Stimulated activated CD4-positive, alpha-beta T cell treated with anti-CD3 and anti-CD28 coated beads, TNF-alpha, amount 100 ng/mL, for 48 hours (primary cell): ENCODE results near the gene HUS1.
"Not testable (repeated sequence)": the region's sequence is repeated elsewhere in the genome, so short reads cannot be mapped to it uniquely, and the experiment has no call there.

Experiments used
- DNase-seq, 3 donors: peaks; one replicate each; pipeline ENCODE4 v3.0.0-alpha.2; 2020; ENCODE audit warnings: low read depth in 3 of 3

HUS1 gene

DNA sequence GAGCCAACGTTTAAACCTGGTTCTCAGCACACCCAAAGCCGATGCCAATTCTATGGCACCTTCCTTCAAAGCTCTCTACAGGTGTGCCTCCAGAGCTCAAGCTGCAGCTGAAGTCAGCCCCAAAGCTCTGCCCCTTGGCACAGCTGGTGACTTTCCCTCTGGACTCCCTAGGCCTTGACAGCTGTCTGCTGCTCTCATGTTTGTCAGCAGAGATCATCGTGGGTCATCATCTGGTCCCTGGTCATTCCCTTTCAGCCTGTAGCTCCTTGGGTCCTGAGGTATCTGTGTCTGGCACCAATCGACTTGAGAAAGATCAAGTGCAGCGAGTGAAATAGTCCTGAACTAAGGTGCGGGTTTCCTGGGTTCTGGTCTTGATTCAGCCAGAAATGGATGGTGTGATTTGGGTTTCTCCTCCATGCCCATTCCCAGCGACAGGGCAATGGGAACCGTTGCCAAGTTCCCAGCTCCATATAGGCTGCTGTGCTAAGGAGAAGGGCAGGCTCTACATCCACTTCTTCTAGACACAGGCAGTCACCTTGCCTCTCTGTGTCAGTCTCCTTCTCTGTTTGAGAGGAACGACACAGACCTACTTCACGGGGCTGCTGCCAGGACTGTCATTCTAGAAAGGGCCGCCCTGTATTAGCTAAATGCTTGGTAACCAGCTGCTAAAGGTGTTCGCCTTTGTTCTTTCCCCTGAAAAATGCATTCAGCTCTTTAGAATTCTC lies 34.7 kb downstream of the HUS1 start:
- no peak for DNase-seq

DNA sequence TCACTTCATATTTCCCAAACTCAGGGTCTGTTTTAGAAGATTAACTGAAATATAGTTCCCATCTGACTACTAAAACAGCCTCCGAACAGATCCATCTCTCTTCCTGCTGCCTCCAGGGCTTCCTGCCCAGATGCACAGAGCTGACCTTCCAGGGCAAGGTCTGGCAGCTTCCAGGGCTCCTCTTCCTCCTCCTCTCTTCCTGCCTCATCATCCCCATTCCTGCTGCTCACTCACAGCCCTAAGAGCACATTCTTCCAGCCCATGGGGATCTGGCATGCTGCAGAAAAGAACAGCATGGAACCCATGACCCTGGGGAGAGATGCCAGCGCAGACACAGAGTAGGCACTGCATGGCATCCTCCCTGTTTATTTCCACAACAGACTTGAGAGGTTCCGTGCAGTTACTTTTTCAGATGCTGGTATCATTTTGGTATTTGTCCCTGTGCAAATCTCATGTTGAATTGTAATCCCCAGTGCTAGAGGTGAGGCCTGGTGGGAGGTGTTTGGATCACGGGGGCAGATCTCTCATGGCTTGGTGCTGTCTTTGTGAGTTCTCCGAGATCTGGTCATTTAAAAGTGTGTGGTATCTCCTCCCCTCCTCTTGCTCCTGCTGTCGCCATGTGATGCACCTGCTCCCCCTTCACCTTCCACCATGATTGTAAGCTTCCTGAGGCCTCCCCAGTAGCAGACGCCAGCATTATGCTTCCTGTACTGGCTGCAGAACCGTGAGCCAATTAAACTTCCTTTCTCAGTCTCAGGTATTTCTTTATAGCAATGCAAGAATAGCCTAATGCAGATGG lies 35.5 kb downstream of the HUS1 start:
- DNase-seq: no peak

DNA sequence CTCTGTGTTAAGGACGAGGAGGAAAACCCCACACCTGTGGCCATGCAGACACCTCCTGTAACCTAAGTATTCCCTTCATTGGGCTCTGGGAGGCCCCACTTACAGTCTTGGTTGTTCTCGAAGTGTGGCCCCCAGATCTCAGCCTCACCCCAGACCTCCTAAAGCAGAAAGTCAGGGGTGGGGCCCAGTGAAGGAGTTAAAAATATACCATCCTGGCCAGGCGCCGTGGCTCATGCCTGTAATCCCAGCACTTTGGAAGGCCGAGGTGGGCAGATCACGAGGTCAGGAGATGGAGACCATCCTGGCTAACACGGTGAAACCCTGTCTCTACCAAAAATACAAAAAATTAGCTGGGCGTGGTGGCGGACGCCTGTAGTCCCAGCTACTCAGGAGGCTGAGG lies 36.8 kb downstream of the HUS1 start:
- not testable (repeated sequence) for DNase-seq

DNA sequence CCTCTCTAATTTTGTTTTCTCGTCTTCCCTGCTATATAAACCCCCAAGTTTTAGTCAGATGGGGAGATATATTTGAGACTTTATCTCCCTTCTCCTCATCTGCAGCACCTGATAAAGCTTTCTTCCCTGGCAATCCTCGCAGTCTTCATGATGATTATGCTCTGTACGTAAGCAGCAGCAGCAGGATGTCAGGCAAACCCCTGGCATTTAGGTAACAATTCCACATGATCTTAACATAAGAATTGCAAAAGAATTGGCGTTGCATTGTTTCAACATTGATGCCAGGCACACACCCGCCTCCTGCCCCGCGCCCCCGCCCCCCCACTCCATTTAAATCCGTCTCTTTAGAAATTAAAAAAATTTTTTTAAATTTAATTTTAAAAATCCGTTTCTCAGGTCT lies 37.3 kb downstream of the HUS1 start:
- DNase-seq: no peak

DNA sequence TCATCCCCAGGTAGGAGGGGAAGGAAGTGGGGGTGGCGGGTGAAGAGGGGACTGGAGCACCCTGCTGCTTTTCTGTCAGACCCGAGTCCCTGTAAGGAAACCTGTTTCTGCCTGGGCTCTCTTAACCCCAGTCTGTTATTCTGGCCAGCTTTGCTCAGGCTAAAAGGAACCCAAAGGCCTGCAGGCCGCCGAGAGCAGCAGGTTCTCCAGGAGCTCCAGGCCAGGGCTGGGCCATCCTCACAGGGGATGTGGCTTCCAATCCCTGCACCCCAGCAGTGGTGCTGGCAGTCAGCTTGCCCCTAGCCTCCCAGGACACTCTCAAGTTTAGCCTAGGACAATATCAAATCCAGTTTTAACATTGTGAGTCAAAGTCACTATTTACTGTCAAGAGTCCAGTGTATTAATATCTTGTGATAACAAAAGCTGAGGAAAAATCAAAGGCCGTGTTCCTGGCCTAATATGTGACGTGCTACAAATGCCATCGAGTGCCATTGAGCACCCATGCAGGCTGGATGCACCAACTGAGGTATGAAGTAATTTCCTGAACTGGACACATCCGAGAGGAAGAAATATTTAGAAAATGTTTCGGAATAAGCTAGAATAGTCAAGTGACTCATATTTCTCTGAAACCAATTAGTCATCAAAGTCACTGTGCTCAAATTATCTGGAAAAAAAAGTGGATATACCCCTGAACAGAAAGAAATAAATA lies 38.1 kb downstream of the HUS1 start:
- DNase-seq: no peak

DNA sequence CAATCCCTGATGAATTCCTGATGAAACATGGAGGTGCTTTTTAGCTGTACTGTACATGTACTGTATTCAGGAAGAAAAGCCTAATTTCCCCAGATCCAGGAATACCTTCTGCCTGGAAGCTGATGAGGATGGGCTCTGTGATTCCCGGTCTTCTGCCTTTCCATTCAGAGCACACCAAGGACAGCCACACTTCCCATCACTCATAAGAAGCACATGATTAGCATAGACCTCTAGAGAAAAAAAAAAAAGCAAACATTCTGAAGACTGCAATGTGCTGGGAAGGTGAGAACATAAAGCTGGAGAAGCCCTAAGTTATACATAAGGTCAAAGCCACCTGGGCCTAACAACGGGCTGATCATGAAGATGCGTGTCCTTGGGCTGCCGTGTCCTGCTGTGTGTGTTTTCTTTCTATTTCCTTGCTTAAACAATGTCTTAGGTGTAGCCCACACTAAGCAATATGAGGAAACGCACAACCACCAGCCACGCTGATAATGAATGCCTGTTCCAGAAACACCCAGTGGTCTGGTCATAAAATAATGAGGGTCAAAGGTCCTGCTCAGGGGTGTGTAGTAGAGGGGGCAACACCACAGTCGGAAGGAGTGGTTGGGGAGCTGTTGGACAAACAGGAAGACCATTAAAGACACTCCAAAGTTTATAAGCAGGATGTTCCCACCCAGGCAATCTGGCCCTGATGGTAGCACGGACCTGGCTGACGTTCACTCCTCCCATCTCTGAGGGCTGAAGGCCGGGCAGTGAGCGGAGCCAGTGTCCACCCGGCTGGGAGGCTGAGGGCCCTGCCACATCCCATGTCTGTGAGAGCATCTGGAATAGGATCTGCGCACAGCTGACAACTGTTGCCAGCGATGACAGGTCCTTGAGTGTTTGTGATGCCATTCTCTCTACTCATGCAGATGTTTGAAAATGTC lies 39.1 kb downstream of the HUS1 start:
- no peak for DNase-seq

DNA sequence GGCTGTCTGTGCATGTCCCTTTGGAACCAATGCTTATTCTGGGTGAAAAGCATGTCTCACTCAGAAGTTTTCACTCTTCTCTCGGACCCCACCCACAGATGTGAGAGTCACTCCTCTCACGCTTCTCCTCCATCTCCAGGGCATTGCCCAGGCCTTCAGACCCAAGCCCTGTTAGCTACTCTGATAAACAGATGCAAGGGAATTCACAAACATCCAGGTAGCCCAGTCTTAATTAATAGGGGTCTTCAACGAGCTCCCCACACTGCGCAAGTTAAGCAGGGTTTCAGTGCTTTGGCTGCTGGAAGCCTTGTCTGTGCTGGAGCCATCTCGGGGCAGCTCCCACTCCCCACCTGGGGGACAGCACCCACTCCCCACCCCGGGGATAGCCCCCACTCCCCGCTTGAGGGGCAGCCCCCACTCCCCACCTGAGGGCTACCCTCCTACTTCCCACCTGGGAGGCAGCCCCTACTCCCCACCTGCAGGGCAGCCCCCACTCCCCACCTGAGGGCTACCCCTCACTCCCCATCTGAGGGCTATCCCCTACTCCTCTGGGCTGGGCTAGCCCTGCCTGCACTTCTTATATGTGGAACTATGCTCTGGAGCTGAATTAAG lies 39.9 kb downstream of the HUS1 start:
- no peak for DNase-seq

DNA sequence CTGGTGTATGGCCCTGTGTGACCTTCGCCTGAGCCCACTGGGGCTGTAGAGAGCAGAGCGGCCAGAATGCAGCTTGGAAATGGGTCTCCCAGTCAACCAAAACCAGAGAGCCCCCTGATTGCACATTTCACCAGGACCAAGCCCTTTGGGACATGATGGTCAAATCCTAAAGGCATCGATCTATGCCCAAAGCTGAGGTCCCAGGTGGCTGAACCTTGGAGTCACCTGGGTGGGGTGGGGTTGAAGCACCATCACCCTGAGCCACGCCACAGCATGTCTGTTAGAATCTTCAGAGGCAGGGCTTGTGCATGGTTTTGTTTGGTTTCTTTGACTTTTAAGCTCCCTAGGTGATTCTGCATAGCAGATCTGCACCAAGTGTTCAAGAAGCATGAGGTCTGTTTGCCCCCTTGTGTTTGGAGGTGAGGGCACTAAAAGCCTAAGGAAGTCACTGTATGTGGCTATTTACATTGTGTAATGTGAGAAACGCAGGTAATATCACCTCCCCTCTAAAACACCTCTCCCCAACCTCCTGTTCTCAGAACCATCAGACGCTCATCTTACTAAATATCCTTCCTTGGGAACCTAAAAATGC lies 40.7 kb downstream of the HUS1 start:
- no peak for DNase-seq

DNA sequence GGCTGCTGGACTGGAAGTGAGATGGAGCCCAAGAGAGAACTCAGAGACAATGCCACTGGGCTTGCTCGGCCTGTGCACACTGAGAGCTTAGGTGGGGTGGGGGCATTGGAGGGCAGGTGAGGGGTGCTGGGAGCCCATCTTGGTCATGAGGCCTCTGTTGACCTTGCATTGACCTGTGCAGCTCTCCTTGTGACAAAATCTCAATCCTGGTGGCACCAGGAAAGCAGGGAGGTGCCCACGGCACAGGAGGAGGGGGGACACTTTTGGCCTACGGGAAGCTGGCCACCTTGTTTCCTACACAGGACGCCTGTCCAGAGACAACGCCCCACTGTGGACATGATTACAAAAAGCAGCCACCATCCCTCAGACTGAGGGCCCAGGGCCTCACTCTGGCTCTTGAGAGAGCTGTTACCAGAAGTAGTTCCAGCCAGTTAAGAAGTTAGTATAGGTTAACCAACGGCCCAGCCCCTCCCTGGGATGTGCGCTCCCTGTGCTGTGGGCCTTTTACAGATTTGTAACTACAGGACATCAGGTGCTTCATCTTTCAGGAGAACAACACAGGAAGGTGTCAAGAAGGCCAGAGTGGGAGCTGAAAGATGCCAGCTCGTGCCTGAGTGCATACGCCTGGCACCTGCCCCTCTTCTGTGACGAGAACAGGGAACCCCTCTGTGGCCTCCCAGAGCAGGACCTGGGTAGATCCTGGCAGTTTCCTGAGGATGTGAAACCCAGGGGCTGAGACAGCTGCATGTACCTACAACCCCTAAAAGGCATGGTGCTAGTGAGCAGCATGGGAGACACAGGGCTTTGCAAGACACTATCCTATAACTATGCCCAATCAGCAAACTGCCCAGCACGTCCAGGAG lies 41.5 kb downstream of the HUS1 start:
- DNase-seq: no peak

DNA sequence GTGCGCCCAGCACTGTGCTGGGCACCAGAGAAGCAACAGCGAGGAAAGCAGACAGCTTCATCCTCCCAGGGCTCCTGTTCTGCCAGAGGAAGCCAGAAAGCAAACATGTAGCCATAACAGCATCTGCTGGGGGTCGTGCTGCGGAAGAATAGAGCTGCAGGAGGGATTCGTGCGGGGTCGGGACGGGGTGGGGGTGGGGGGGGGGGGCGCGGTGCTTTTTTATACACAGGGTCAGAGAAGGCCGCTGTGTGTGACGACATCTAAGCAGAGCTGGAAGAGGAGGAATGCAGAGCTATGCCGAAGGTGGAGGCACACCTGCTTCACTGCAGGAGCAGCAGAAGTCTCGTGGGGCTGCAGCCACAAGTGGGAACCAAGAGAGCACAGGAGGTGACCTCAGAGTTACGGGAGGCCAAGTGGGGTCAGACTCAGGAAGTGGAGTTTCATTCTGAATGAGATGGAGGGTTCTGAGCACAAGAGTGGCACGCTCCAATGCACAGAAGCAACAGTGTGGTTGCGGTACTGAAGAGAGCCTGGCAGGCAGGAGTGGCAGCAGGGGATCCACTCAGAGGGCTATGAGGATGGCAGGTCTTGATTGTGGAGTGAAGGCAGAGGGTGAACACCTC lies 42.2 kb downstream of the HUS1 start:
- DNase-seq: peak in 2 of 3 donors; percentile 5 to 19

DNA sequence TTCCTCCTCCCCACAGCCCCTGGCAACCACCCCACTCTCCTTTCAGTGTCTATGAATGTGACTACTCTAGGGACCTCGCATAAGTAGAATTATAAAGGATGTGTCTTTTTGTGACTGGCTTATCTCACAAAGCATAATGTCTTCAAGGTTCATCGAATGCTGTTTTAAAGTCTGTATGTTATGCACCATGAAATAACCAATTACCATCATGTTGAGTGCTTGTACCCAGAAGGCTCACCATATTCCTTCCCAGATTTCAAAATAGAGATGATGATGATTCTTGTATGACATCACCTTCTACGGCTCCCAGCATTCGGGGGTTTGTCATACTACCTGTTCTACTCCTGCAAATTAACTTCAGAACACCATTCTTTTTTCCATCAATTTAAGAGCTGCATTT lies 43.1 kb downstream of the HUS1 start:
- DNase-seq: no peak

DNA sequence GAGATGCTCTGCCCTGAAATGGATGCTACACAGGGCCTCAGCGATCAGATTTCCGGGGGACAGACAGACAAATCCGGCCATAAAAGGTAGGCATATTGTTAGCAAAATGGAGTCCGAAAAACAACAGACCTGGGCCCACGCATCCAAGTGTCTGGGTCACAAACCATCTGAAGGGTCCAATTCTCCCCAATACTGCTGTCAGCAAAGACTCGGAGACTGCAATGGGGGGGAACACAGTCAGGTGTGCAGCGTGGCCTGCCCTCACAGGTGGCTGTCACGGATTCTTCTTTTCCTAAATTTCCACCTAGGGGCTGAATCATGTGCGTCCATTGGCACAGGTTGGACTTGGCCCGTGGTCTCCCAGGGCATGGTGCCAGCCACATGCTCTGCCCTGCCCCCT lies 44.1 kb downstream of the HUS1 start:
- DNase-seq: no peak

DNA sequence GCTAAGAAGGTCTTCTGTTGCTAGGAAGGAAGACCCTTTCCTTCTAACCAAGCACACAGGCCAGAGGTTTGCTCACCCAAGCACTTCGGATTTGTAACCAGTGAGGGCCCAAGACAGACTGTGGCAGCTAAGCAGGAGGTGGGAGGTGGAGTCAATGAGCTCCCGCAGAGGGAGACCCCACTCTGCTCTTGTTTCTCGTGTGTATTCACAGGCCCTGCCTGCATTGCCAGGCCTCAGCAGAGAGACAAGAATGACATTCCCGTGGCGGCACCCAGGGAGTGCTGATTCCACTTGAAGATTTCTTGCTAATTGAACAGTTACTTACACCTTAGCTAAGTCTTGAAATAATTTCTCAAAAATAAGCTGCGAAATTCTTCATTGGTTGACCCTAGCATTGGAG lies 44.6 kb downstream of the HUS1 start:
- no peak for DNase-seq

DNA sequence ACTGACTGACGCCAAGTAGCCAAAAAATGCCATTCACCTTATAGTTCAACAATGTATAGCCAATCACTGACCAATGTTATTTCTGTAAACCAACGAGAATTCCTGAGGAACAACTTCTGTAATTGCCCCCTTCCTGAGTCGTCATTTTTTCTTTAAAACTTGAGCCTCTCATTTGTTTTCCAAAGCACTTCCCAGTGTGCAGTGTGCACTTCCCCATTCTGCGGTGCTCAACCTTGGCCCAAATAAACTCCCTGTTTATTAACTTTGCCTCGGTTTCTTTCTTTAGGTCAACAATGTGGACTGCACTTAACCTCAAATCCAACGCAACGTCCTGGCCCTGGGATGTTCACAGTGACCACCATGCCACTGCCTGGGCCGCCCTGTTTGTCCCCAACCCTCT lies 46.2 kb downstream of the HUS1 start:
- DNase-seq: no peak

DNA sequence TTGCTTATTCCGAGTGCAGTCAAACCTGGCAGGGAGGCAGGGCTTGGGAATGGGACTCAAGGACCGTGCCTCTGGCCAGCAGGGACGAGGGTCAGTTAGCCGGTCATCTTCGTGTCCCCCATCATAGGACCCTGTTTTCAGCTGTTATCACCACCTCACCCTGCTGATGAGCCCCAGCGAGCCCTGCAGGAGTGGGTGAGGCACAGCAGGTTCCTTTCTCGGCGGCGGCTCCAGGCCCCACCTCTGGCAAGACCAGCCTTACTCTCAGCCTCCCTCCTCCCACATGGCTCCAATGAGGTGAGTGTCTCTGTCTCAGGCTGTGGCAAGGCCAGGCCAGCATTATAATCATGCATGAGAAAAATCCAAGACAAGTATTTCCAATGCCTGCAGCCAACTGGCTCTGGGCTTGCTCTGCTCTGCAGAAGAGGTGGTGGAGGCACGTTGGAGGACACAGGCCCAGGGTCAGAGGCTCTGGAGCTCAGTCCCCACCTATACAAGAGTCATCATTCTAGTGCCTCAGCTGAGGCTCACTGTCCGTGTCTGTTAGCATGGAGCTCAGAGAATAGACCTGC lies 46.9 kb downstream of the HUS1 start:
- DNase-seq: no peak

DNA sequence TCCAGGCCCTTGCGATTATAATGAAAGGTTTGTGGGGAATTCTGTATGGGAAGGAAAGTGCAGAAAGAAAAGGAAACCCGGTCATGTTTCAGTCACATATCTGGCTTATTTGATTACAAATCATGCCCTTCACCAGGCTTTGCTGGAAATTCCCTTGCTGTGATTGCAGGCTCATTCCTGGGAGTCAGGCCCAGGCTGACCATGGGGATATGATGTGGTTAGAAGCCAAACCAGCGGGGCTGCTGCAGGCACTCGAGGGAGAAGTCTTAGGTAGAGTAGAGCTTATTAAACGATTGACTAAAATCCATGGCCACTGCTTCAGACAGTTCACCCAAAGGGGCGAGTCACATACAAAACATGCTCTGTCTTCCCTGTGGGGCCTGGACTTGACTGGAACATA lies 47.4 kb downstream of the HUS1 start:
- no peak for DNase-seq

DNA sequence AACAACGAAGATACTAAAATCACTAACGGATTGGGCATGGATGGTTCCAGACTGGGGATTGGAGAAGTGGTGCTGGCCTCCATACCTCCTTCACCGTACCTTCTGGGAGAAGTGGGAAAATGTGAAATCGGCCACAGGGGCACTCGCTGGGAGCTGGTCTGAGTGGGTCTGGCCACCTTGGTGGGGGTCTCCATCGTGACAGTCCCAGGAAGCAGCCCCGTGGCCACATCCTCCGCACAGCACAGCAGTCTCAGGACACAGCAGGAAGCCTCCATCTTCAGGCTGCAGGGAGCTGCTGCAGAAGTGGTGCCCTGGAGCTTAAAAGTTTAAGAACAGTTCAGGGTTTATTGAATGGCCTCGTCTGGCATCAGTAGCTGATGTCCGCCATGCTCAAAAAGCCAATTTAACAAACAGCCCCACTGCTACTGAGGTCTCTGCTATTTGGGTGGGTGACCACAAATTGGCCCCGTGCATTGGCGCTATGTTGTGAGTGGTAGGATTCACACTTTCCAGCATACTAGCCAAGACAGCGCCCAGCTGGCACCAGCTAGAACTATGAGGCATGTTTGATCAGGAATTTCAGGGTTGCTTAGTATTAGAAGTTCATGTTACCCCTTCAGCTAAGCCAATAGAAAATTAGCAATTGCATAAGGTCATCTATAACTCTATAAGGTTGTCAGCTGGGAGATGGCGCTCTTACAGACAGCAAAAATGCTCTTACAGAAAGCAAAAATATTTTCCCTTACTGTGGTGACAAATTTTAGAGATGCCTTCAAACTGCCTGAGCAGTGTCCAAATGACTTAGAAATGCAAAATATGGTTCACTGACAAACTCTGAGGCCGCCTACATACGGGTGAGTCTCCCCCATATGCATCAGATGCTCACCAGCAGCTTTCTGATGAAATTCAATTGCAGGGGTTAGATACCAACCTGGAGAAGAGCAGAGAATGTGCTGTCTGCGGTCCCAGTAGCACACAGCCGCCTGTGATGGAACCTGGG lies 48.1 kb downstream of the HUS1 start:
- no peak for DNase-seq

DNA sequence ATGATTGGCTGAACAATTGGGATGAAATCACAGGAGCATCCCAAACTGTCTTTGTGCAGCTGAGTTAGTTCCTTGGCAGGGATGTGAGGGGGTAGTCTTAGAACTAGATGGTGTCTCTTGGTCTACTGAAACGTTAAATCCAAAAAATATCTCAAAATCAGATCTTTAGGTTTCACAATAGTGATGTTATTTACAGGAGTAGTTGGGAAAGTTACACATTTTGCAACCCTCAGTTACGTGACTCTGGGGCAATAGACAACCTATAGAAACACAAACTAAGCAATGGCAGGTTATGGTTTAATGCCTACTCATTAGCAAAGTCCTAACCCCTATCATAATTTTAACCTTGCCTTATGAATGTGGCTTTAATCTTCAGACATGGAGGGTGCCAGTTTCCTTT lies 55.1 kb downstream of the HUS1 start:
- DNase-seq: no peak
